Measurements from ENCODE around the gene RPL36AL. TPM values are rescaled to one million over a fixed set of nuclear protein-coding genes. Genes with fewer than 3 reads are reported as not detected.
"Not testable (repeated sequence)": the region's sequence is repeated elsewhere in the genome, so short reads cannot be mapped to it uniquely, and the experiment has no call there.

RPL36AL gene
- total RNA-seq, result 337 and 345 TPM in 2 replicates

DNA sequence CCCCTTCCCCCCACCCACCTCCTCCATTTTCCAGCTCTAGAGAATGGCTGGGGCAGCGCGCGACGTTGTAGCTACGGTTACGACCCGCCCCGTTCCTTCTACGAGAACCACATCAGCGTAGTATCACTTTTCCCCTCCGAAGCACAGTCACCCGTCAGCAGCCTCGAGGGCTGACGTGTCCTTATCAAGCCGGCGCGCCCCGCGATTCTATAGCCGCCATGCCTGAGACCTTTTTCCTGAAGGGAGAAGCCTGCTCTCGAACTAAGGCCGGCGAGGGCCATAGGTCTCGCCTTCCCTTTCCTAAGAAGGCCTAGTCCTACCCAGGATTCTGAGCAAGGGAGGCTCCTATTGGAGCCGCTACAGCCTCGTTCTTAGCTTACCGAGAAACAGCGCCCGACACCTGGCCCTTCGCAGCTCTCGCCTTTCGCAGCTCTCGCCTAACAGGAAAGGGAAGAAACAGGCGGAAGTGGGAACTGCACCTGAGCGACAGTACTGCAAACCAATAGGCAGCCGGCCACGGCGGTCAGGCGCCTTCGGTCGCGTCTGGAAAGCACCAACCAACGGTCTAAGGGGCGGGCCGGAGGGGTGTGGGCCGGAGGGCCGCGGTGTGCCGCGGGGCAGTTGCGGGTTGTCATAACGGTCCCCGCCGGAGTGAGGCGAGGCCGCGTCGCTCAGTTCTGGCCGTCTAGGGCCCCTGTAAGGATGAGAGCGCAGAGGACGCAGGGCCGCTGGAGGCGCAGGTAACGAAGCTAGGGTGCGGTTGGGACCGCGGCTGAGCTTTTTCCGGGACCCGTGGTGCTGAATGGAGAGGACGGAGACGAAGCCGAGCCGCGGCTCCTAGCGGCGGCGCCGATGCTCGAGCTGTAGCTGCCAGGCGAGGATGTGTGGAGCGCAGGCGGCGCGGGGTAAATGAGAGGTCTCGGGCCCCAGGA, at the start of gene RPL36AL, which contains the start of gene MGAT2:
RPL36AL (minus strand) TSS at position 445 of the 932 bp plus-strand sequence. CDS start 1,522 bp downstream, outside the sequence.
MGAT2 (plus strand) TSS at position 618 of the 932 bp plus-strand sequence. CDS start 470 bp downstream, outside the sequence.
- no peak for FAIRE-seq
- DNase-seq (ENCODE audit: low read depth), result peak; percentile 95
- peak; percentile 62 for TF ChIP-seq CTCF (IDR thresholded peaks at IDR 0.05; ENCODE audit: insufficient read depth, low read length, severe bottlenecking)
- Histone ChIP-seq H3K27me3 (ENCODE audit: control insufficient read depth, insufficient read depth, low read length) (no peaks in the 10 kb centered on the region), H3K36me3 (ENCODE audit: control insufficient read depth, insufficient read depth, low read length) (peaks cover under 1% of the 10 kb centered on the region), H3K4me3 (ENCODE audit: low read depth, low read length) (peak within 1 kb of the TSS; percentile 87)

- no peaks in the 10 kb centered on the region for H3K27me3 ChIP-seq (ENCODE audit: control insufficient read depth, insufficient read depth, low read length)
- peak; percentile 92 for DNase-seq (ENCODE audit: low read depth)
- no peak for TF ChIP-seq CTCF (IDR thresholded peaks at IDR 0.05; ENCODE audit: insufficient read depth, low read length, severe bottlenecking)
- no peak overlapping the region for H3K4me3 ChIP-seq (ENCODE audit: low read depth, low read length)
- no peak for FAIRE-seq
- H3K36me3 ChIP-seq (ENCODE audit: control insufficient read depth, insufficient read depth, low read length), result no peaks in the 10 kb centered on the region
These were observed 39.4 kb upstream of the RPL36AL start for GRCh38 chr14:49659526-49660455.

DNA sequence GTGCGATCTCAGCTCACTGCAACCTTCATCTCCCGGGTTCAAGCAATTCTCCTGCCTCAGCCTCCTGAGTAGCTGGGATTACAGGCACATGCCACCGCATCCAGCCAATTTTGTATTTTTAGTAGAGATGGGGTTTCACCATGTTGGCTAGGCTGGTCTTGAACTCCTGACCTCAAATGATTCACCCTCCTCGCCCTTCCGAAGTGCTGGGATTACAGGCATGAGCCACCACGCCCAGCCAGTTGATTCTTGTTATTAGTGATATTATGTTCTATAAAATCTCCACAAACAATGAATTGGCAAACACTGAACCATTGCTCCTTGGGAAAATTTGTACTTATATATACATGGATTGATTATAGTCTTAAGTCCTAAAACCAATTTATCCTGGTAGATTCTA, 37.1 kb upstream of the RPL36AL start:
- H3K36me3 ChIP-seq (ENCODE audit: control insufficient read depth, insufficient read depth, low read length); H3K27me3 ChIP-seq (ENCODE audit: control insufficient read depth, insufficient read depth, low read length); H3K4me3 ChIP-seq (ENCODE audit: low read depth, low read length); FAIRE-seq: not testable (repeated sequence)
- peak; percentile 55 for DNase-seq (ENCODE audit: low read depth)

DNA sequence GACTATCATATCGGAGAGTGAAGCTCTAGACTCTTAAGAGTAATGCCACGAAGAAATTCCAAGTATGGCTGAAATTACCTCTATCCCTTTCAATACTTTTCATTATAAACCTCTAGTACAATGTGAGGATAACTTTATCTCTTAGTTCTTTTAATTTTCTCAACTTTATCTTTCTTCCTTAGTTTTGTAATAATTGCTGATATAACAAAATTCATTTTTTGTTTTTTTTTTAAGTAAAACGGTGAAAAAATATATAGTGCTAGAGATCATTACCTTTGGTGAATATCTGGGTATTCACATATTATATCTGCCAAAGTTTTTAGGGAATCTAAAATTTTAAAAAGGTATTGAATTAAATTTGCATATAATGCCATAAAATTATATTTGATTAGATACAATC, 34.1 kb upstream of the RPL36AL start:
- FAIRE-seq (no peak), DNase-seq (ENCODE audit: low read depth) (no peak)
- no peak for TF ChIP-seq CTCF (IDR thresholded peaks at IDR 0.05; ENCODE audit: insufficient read depth, low read length, severe bottlenecking)
- H3K4me3 ChIP-seq (ENCODE audit: low read depth, low read length), result no peak overlapping the region
- H3K27me3 ChIP-seq (ENCODE audit: control insufficient read depth, insufficient read depth, low read length), result no peaks in the 10 kb centered on the region
- no peaks in the 10 kb centered on the region for H3K36me3 ChIP-seq (ENCODE audit: control insufficient read depth, insufficient read depth, low read length)

DNA sequence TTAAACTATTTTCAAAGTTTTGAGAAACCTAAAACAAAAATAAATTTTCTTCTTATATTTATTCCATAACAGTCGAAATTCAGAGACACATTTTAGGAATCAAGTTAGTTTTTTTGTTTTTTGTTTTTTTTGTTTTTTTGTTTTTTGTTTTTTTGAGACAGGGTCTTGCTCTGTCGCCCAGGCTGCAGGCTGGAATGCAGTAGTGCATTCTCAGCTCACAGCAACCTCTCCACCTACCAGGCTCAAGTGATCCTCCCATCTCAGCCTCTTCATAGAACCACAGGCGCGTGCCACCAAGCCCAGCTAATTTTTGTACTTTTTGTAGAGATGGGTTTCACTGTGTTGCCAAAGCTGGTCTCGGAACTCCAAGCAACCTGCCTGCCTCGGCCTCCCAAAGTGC, 33.1 kb upstream of the RPL36AL start:
- H3K4me3 ChIP-seq (ENCODE audit: low read depth, low read length), result no peak overlapping the region
- H3K27me3 ChIP-seq (ENCODE audit: control insufficient read depth, insufficient read depth, low read length), result no peaks in the 10 kb centered on the region
- DNase-seq (ENCODE audit: low read depth) (no peak), FAIRE-seq (no peak)
- TF ChIP-seq CTCF (IDR thresholded peaks at IDR 0.05; ENCODE audit: insufficient read depth, low read length, severe bottlenecking), result no peak
- H3K36me3 ChIP-seq (ENCODE audit: control insufficient read depth, insufficient read depth, low read length), result no peaks in the 10 kb centered on the region

- H3K36me3 ChIP-seq (ENCODE audit: control insufficient read depth, insufficient read depth, low read length), result peaks cover 2% of the 10 kb centered on the region
- H3K27me3 ChIP-seq (ENCODE audit: control insufficient read depth, insufficient read depth, low read length), result no peaks in the 10 kb centered on the region
- no peak for TF ChIP-seq CTCF (IDR thresholded peaks at IDR 0.05; ENCODE audit: insufficient read depth, low read length, severe bottlenecking)
- no peak overlapping the region for H3K4me3 ChIP-seq (ENCODE audit: low read depth, low read length)
- DNase-seq (ENCODE audit: low read depth), result no peak
- no peak for FAIRE-seq
These were observed 21.7 kb upstream of the RPL36AL start for GRCh38 chr14:49642163-49642562.

Measured in bronchial epithelial cell (primary cell).